Fibroblast of lung (primary cell): Measurements from ENCODE around the gene KCND3.

ENCODE experiments used
- CTCF ChIP-seq, 2 donors: IDR thresholded peaks in 1 of 2; conservative IDR thresholded peaks in 1 of 2; 1 replicate in 1 of 2; 2 replicates in 1 of 2; pipeline ENCODE4 v1.5.1; 2011 to 2012; ENCODE audit warnings: low read length in 2 of 2, control low read depth in 1 of 2, inconsistent platforms in 1 of 2, low read depth in 1 of 2, mild to moderate bottlenecking in 1 of 2
- EZH2 ChIP-seq: IDR thresholded peaks from 2 replicates; pipeline ENCODE4 v1.5.1; 2012; ENCODE audit warnings: low read length, control low read depth, mild to moderate bottlenecking; ENCODE audit errors: missing control alignments

DNA sequence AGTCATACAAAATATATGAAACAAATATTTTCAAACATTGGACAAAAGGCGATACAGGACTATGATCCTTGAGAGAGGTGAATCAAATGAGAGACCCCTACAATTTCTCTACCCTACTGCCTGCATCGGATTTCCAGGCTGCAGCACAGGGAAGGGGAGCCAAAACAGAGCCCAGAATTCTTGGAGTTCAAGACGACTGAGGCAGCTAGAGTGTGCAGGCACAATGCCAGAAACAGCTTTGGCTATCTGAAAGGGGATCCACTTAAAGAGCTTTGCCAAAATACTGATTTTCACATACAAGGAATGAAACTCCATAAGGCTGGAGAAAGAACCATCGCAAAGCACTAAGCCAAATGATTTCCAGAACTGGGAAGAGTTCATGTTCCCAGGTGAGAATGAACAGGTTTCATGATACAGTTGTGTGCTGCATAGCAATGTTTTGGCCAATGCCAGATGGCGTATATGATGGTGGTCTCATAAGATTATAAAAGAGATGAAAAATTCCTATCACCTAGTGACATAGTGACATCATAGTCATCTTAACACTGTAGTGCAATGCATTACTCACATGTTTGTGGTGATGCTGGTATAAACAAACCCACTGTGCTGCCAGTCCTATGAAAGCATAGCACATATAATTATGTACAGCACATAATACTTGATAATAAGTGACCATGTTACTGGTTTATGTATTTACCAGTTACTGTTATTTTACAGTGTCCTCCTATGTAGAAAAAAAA, 77.5 kb downstream of the KCND3 start:
- TF ChIP-seq CTCF (conservative IDR thresholded peaks at IDR 0.05 in 1 of 2, IDR thresholded peaks at IDR 0.05 in 1 of 2; ENCODE audit: low read depth in 1 of 2, low read length in 2 of 2) (no peak), EZH2 (no peak)
